GM18907 (cell line): Measurements from ENCODE around the gene MARCHF3.
A peak's percentile ranks its signal among the peaks of the same experiment; 100 is the strongest.
"Not testable (repeated sequence)": the region's sequence is repeated elsewhere in the genome, so short reads cannot be mapped to it uniquely, and the experiment has no call there.

Experiments
- ATAC-seq: cut with Tn5 transposase; IDR thresholded peaks from one replicate; pipeline ENCODE4 v1.9.1; 2021; ENCODE audit warnings: mild to moderate bottlenecking, moderate library complexity; ENCODE audit not compliant: unreplicated experiment

Gene MARCHF3

DNA sequence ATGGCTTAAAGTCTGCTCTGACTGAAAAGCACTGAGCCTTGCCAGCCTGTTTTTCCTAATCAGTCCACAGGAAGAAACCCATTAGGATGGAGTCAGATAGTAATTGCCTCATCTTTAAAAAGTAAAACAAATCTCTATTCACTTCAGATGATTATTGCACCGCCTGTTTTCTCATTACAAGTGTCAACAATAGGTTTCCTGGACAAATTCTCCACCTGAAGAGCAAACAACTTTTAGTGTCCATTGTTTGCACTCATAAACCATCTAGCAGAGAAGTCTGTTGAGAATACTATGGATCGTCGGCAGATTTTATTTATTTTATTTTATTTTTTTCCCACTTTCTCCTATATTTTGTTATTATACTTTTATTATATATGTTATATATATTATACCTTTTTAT is 22.7 kb upstream of the MARCHF3 start:
- no peak for ATAC-seq

DNA sequence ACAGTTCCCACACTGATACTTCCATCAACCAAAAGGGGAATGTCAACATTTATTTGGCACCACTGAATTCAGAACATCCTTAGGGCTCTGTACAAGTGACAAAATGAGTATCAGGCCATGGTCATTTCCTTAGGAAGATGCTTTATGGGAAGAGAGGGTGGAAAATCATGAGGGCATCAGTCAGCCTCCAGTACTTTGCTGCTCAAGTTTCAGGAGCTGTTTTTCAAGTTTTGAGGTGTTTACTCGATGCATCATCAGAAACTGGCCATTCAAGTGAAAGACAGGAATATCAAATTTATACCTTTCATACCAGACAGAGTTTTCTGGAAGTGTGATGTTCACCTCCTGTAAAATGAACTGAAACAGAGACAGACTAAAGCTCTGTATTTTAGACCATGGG is 21.2 kb upstream of the MARCHF3 start:
- no peak for ATAC-seq

DNA sequence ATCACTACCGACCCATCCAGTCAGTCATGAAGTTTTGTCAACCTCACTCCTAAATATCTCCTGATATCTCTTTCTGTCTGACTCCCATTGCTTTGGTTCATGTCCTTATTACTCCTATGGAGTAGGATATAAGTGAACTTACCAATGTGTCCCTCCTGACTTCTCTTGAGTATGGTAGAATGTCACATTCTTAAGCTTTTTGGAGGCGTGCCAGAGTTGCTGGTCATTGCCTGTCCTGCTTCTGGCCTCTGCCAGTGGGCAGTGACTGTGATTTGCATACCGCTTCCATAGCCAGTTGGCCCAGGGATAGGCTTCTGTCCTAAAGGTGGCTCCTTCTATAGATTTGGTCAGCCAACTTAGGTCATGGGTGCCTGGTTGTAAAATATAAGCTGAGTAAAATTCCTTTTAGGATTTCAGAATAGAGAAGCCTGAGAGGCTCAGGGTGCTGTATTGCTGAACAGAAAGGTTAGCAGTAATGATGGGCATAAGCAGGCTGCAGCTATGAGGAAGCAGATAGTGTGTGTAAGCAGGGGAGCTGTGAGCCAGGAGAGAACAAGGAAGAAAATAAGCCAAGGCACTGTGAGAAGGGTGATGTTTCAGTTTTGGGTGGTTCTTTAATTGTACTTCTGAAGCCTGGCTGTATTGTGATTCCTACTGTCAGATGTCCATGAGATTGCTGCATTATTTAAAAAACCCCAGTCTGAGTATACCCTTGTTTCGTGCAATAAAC is 16.1 kb upstream of the MARCHF3 start:
- no peak for ATAC-seq

DNA sequence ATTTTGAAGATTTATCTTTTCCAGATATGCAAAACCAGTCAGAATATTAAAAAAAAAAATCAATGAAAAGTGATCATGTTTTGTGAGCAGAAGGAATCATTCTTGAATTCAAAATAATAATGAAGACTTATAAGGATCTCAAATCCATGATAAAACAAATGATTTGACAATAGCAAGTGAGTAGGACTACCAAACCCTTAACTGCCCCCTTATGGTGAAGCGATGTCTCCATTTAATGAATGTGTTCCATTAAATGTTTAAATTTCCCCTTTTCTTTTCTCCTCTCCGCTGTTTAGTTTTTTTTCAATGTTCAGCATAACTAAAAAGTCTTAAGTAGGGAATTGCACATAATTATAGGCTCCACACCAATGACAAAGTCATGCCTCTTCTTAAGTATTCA is 12.2 kb upstream of the MARCHF3 start:
- ATAC-seq: no peak

DNA sequence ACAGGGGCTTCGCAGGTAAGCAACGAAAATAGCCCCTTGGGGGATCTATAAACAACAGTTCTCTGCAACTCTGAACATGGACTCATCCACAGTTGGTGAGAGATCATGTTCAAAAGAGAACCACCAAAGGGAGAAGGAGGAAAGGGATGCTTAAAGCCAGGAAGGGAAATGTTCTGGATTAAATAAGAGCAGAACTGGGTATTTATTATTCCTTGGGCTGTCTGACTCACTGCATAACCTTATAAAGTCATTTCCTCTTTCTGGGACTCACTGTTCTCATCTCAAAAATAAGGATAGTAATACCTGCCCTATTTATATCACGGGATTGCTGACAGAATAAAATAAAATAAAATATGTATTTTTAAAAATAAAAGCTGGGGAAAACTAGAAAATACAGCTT is 11.2 kb upstream of the MARCHF3 start:
- no peak for ATAC-seq

DNA sequence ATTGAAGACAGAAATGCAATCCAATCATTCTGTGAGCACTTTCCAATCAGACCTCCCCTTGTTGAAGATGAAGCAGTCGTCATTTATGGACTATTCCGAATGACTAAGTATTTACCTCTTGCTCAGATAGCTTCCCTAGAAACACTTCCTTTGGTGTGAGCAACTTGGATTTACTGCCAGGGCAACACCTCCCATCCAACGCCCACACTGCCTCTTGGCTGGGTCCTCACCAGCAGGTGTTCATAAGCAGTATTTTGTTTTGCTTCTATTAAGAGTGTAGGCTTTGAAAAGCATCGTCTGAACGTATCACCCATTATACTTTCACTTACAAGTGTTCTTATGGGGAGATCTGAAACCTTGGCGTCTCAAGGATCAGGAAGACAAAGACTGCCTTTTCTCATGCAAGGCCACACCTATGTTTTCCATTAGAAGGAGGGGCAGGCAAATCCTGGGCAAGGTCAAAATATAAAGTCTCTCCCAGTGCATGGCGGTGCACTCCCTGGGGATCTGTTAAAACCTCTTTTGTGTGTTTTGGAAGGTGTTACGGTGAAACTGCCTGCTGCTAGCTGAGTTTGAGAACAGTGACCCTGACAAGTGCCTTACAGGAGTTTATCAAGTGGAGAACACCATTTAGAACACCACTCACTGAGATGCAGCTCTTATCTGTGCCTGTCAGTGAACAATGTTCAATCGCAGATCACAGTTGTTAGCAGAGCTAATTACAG is 10.6 kb upstream of the MARCHF3 start:
- no peak for ATAC-seq

DNA sequence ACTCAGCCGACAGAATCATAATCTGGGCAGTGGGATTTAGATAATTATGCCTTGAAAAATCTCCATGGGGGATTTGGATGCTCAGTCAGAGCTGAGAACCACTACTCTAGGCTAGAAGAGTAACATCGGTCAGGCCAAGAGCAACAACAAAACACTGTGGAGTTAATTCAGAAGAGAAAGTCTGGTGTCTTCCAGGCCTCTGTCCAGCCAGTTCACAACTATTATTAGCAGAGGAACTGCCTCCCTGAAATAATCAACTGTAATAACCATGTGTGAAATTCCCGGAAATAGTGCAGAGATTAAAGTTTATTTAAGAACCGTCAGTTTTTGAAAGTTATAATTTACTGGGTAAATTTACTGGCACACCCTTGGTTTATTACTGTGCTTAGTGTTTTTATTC is 8.2 kb upstream of the MARCHF3 start:
- no peak for ATAC-seq

DNA sequence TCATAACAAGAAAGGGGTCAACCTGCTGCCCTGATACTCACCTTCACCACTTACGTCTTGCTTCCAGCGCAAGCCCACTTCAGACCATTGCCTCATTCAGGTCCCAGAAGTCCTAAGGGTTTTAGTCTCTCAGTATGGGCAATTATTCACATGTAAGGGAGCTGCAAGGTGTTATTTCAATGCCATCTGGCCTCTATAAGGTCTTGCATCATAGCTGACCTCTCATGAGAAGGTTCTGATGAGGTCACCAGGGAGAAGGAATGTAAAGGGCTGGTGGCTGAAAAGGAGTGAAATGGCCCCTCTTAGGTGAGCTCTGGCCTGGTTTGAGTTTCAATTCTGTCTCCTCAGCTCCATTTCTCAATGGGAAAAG is 1.5 kb upstream of the MARCHF3 start:
- no peak for ATAC-seq

DNA sequence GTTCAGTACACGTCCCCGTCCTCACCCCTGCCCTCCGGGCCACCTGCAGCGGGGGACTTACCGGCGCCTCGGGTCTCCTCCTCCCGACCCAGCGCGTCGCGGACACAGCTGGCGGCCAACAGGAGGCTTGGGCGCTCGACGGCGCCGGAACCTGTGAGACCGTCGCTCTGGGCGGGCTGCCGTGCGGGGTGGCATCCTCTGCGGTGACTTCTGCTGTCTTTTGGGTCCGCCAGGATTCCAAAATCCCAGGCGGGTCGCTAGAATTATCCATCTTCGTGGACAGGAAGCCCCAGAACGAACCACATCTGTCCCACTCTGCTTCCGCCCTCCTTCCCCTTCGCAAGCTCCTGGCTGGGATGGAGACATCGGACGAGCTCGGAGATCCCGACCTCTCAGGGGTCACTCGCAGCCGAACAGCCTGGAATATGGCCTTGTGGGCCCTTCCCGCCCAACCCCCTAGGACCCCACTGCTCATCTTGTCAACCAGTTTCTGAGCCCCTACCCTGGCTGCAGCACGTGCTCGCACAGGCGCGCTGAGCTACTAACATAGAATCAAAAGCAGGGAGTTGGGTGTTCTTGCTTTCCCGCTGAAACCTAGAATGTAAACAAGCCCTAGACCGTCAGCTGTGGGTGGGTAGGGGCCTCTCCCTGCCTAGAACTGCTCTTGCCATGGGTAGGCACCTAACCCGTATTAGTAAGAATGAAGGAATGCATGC is 947 bp upstream of the MARCHF3 start:
- peak; percentile 19 for ATAC-seq

DNA sequence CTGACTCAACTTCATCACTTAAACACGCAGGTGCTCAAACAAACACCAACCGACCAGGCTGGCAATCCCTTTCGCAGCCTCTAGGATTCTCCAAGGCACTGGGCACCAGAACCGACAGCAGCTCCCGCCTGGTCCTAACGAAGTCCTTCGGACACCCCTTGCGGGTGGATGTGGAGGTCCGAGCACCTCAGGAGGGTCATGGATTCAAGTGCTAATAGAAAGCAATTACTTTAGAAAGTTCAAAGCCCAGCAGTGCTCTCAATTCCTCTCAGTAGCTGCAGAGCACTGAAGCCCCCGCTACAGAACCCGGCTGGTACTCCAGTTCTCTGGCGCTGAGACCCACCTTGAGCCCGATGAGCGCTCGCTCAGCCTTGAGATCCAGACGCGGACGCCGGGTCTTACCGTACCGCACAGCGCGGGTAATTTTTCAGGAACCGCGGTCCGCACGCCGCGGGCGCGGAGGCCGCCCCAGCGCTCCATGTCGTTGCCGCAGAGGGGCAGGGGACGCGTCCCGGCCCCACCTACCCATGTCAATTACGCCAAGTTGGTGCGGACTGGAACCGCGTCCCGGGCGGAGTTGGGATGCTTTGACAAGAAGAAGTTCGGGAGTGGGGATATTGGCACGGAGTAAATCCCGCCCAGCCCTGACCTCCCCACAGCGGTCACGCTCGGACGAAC is 638 bp downstream of the MARCHF3 start:
- ATAC-seq: peak; percentile 28

DNA sequence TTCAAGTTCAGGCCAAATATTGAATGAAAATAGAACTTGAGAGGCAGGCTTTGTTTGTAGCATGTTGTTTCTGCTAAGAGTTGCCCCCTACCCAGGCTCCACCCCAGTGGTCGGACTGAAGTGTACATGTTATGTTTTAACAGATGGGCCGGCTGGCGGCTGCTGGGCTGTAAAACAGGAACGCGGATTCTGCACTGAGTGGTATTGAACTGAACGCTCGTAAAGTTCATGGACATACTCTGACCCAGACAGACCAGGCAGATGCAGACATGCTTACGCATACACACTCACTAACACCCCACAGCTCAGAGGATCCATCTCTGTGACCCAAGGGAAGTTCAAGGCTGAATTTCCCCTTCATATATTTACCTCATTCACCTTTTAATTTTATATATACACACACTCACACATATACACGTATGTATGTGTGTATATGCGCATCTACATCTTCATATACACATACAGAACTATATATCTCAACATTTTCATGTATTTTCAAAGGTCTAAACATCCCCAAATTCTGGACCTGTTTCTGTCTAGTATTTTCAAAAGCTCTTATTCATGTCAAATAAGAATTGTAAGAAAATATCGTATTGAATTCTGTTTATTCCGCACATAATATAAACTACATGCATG is 1.4 kb downstream of the MARCHF3 start:
- no peak for ATAC-seq

DNA sequence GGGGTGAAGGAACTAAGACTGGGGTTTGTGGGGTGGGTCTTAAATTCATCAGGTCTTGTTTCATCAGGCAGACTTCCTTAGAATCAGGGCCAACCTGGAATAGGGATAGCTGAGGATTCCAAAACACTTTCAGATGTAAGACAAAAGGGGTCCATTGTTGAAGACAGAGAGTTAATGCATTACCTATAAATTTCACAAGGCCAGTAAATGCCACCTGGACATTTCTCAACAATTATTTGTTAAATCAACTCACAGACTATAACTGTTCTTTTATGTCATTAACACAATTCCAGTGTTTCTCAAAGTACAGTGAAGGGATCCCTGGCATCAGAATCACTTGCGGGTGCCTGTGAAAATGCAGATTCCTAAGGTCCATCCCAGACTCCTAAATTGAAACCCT is 2.8 kb downstream of the MARCHF3 start:
- no peak for ATAC-seq

DNA sequence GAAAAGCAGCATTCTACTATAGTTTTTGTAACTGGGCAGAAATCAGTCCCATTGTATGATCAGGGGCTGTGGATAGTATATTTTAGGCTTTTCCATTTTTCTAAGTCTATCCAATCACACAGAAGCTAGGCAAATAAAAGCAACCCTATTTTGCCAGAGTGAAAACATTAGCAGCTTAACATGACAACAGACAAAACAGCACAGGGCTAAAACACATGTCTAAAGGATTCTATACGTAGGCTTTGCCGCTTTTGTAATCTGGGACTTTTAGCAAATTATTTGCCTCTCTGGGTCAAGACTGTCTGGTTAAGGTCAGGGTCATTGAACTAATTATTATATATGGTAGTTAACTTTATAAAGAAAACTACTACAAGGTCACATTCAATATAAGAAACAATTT is 4.2 kb downstream of the MARCHF3 start:
- no peak for ATAC-seq

DNA sequence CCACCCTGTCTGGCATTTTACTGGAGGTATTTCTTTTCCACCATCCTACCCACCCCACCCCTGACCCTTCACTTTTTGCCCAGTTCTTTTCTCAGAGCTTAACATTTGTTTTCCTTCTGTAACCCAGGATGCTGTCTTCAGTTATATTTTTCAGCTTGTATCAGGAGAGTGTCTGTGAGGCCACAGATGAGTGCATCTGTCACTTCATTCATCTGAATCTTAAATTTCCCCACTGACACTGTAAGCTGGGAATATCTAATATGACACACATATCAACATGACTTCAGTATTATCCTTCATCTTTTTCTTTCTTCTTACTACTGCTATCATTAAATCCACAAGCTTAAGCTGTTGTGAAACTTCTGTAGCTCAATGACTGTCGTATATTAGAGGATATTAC is 4.9 kb downstream of the MARCHF3 start:
- no peak for ATAC-seq

DNA sequence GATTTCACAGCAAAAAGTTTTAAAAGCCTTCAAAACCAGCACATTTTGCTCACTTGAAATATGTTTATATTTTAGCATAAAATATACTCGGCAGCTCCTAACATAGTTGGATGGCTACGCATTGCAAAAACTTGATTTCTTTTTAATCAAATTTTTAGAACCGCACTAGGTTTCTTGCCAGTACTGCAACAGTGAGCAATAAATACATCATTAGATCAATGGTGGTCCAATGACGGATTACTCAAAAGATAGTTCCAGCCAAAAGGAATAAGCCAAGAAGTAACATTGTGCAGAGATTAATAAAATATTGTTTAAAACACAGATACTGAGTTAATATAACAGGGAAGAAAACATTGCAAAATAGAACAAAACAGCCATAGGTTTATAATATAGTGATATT is 5.5 kb downstream of the MARCHF3 start:
- ATAC-seq: no peak

DNA sequence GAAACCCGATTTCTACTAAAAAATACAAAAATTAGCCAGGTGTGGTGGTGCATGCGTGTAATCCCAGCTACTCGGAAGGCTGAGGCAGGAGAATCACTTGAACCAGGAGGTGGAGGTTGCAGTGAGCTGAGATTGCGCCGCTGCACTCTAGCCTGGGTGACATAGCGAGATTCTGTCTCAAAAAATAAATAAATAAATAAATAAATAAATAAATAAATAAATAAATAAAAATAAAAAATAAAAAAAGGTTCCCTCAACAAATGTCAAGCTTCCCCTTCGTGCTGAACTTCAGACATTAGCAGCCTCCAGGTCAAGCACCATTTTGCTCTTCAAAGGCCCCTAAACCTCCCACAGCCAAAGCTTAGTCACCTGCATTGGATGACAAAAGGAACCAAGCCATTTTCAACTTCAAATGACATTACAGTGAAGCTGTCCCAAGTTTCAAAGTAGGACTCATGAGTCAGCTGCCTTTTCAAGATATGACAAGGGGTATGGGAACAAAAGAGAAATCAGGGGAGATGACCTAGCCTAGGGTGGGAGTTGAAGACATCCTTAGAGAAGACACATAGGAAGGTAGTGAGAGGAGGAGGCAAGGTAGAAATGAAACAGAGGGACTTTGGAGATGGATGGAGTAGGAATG is 6.7 kb downstream of the MARCHF3 start:
- not testable (repeated sequence) for ATAC-seq

DNA sequence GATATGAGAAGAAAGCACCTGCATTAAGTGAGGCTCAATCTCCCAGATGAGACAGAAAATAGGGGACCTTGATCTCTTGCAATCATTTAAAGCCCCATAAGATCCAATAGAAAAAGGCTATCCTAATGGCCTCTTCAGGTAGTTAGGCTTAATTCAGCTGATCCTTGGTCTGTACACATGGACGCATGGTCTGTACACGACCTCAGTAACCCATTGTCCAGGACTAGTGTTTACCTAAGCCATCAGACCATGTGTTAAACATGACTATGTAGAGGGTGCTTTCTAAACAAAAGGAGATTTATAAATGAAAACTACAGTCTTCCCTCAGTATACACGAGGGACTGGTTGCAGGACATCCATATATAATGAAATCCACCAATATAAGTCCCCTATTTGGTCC is 7.5 kb downstream of the MARCHF3 start:
- no peak for ATAC-seq

DNA sequence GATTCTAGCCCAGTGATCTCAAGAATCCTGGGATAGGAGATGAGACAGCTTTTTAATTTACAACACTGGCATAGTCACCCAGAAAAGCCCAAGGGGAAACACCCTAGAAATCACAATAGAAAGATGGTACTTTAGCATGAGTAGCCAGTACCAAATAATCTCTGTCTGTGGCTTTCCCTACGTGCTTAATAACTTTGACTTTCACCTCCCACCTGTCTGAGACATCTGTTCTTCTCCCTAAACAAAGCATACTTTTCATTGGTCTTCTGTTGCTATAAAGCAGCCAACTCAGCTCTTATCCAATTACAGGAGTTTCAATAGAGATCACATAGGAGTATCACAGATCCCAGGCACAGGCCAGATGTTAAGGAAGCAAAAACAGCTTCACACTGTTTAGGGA is 10.4 kb downstream of the MARCHF3 start:
- ATAC-seq: peak; percentile 55

DNA sequence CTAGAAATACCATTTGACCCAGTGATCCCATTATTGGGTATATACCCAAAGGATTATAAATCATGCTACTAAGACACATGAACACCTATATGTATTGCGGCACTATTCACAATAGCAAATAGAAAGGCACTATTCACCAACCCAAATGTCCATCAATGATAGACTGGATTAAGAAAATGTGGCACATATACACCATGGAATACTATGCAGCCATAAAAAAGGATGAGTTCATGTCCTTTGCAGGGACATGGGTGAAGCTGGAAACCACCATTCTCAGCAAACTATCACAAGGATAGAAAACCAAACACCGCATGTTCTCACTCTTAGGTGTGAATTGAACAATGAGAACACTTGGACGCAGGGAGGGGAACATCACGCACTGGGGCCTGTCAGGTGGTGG is 13.6 kb downstream of the MARCHF3 start:
- ATAC-seq: not testable (repeated sequence)

DNA sequence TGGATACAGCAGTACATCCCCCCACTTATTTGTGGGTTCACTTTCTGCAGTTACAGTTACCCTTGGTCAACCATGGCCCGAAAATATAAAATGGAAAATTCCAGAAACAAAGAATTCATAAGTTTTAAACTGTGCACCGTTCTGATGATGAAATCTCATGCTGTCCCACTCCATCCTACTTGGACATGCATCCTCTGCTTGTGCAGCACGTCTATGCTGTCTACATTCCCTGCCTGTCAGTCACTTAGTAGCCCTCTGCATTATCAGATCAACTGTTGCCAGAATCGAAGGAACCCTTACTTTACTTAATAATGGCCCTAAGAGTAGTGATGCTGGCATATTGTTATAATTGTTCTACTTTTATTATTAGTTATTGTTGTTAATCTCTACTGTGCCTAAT is 14.6 kb downstream of the MARCHF3 start:
- no peak for ATAC-seq

DNA sequence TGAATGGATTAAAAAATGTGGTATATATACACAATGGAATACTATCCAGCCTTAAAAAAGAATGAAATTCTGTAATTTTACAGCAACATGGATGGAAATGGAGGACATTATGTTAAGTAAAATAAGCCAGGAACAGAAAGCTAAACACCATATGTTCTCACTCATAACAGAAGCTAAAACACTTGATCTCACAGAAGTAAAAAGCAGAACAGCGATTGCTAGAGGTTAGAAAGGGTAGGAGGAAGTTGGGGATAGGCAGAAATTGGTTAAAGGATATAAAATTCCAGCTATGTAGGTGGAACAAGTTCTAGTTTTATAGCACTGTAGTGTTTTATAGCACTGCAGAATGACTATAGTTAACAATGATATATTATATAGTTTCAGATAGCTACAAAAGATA is 15.8 kb downstream of the MARCHF3 start:
- peak; percentile 43 for ATAC-seq
